ENCODE measurements around the gene LRCH2. TPM values are rescaled to one million over a fixed set of nuclear protein-coding genes. Genes with fewer than 3 reads are reported as not detected.
"Not testable (repeated sequence)": the region's sequence is repeated elsewhere in the genome, so short reads cannot be mapped to it uniquely, and the experiment has no call there.

The LRCH2 gene
- polyA plus RNA-seq, 6 donors from 2014 or later = not detected

GRCh38 chrX:115236560-115236959, 2.7 kb upstream of the LRCH2 start:
- ATAC-seq (ENCODE audit: low read depth in 2 of 2) (no peak), DNase-seq (no peak)
- Mint-ChIP-seq H3K4me1 (peaks cover 4 to 5% (median 4%) of the 10 kb centered on the region in 3 donors), H3K27ac (no peak overlapping the region), H3K4me3 (no peak overlapping the region), H3K27me3 (peaks cover 14 to 41% (median 19%) of the 10 kb centered on the region in 3 donors), H3K9me3 (peaks cover 0 to 3% (median 0%) of the 10 kb centered on the region in 7 donors), H3K36me3 (no peaks in the 10 kb centered on the region)

- H3K36me3 Mint-ChIP-seq = no peaks in the 10 kb centered on the region
- no peak for ATAC-seq (ENCODE audit: low read depth in 2 of 2)
- H3K27ac Mint-ChIP-seq = no peak overlapping the region
These were observed 565 bp upstream of the LRCH2 start for GRCh38 chrX:115234461-115234860.

GRCh38 chrX:115232933-115233496, 881 bp downstream of the LRCH2 start:
- no peak overlapping the region for H3K27ac Mint-ChIP-seq
- H3K9me3 Mint-ChIP-seq = peaks cover 0 to 4% (median 0%) of the 10 kb centered on the region in 7 donors
- peaks cover 4 to 5% (median 4%) of the 10 kb centered on the region in 3 donors for H3K4me1 Mint-ChIP-seq
- H3K4me3 Mint-ChIP-seq = peak overlapping the region in 6 of 8 donors; percentile 13 to 73 (median 50)
- ATAC-seq (ENCODE audit: low read depth in 2 of 2) (no peak), DNase-seq (no peak)
- H3K27me3 Mint-ChIP-seq = peaks cover 14 to 58% (median 20%) of the 10 kb centered on the region in 3 donors
- no peaks in the 10 kb centered on the region for H3K36me3 Mint-ChIP-seq

More at GRCh38 chrX:115234461-115234860, 565 bp upstream of the LRCH2 start:
- H3K4me3 Mint-ChIP-seq = no peak overlapping the region
- peaks cover 4 to 5% (median 4%) of the 10 kb centered on the region in 3 donors for H3K4me1 Mint-ChIP-seq
- H3K9me3 Mint-ChIP-seq = peaks cover 0 to 4% (median 0%) of the 10 kb centered on the region in 7 donors
- no peak for DNase-seq
- H3K27me3 Mint-ChIP-seq = peaks cover 14 to 58% (median 20%) of the 10 kb centered on the region in 3 donors

- H3K36me3 Mint-ChIP-seq = no peaks in the 10 kb centered on the region
- H3K27ac Mint-ChIP-seq = no peak overlapping the region
- no peak overlapping the region for H3K4me3 Mint-ChIP-seq
- peaks cover 0 to 4% (median 0%) of the 10 kb centered on the region in 7 donors for H3K9me3 Mint-ChIP-seq
- peaks cover 4 to 5% (median 4%) of the 10 kb centered on the region in 3 donors for H3K4me1 Mint-ChIP-seq
- peaks cover 14 to 46% (median 17%) of the 10 kb centered on the region in 3 donors for H3K27me3 Mint-ChIP-seq
- no peak for DNase-seq
- ATAC-seq (ENCODE audit: low read depth in 2 of 2) = no peak
These were observed 4.4 kb downstream of the LRCH2 start for GRCh38 chrX:115229337-115230003.

- H3K27me3 Mint-ChIP-seq = peaks cover 4 to 21% (median 5%) of the 10 kb centered on the region in 3 donors
- peaks cover 0 to 4% (median 0%) of the 10 kb centered on the region in 7 donors for H3K9me3 Mint-ChIP-seq
- ATAC-seq (ENCODE audit: low read depth in 2 of 2) (no peak), DNase-seq (no peak)
- no peaks in the 10 kb centered on the region for H3K36me3 Mint-ChIP-seq
- H3K4me3 Mint-ChIP-seq = no peak overlapping the region
- H3K27ac Mint-ChIP-seq = no peak overlapping the region
- no peaks in the 10 kb centered on the region for H3K4me1 Mint-ChIP-seq
These were observed 7.0 kb downstream of the LRCH2 start for GRCh38 chrX:115226929-115227328.

GRCh38 chrX:115217346-115217745, 16.6 kb downstream of the LRCH2 start:
- H3K9me3 Mint-ChIP-seq = peaks cover 0 to 11% (median 3%) of the 10 kb centered on the region in 7 donors
- not testable (repeated sequence) for H3K36me3 Mint-ChIP-seq; H3K4me1 Mint-ChIP-seq; H3K27me3 Mint-ChIP-seq; ATAC-seq (ENCODE audit: low read depth in 2 of 2); H3K27ac Mint-ChIP-seq; DNase-seq; H3K4me3 Mint-ChIP-seq

- no peak overlapping the region for H3K27ac Mint-ChIP-seq
- no peaks in the 10 kb centered on the region for H3K4me1 Mint-ChIP-seq
- H3K9me3 Mint-ChIP-seq = peaks cover 0 to 11% (median 3%) of the 10 kb centered on the region in 7 donors
- H3K36me3 Mint-ChIP-seq = no peaks in the 10 kb centered on the region
- DNase-seq (no peak), ATAC-seq (ENCODE audit: low read depth in 2 of 2) (no peak)
- H3K27me3 Mint-ChIP-seq = no peaks in the 10 kb centered on the region
- no peak overlapping the region for H3K4me3 Mint-ChIP-seq
These were observed 19.3 kb downstream of the LRCH2 start for GRCh38 chrX:115214605-115215004.

- H3K27me3 Mint-ChIP-seq = no peaks in the 10 kb centered on the region
- no peak overlapping the region for H3K4me3 Mint-ChIP-seq
- no peaks in the 10 kb centered on the region for H3K36me3 Mint-ChIP-seq
- no peak for DNase-seq
- H3K27ac Mint-ChIP-seq = no peak overlapping the region
- no peak for ATAC-seq (ENCODE audit: low read depth in 2 of 2)
- peaks cover 0 to 11% (median 3%) of the 10 kb centered on the region in 7 donors for H3K9me3 Mint-ChIP-seq
- H3K4me1 Mint-ChIP-seq = no peaks in the 10 kb centered on the region
These were observed 19.7 kb downstream of the LRCH2 start for GRCh38 chrX:115214151-115214550.

GRCh38 chrX:115209547-115209946, 24.3 kb downstream of the LRCH2 start:
- H3K4me1 Mint-ChIP-seq; DNase-seq; ATAC-seq (ENCODE audit: low read depth in 2 of 2); H3K36me3 Mint-ChIP-seq; H3K4me3 Mint-ChIP-seq; H3K27ac Mint-ChIP-seq; H3K27me3 Mint-ChIP-seq: not testable (repeated sequence)
- H3K9me3 Mint-ChIP-seq = peaks cover 1 to 11% (median 4%) of the 10 kb centered on the region in 7 donors

- H3K27ac Mint-ChIP-seq = no peak overlapping the region
- DNase-seq (no peak), ATAC-seq (ENCODE audit: low read depth in 2 of 2) (no peak)
- H3K4me1 Mint-ChIP-seq = no peaks in the 10 kb centered on the region
- no peaks in the 10 kb centered on the region for H3K27me3 Mint-ChIP-seq
- peaks cover 0 to 15% of the 10 kb centered on the region in 2 donors for H3K36me3 Mint-ChIP-seq
- H3K9me3 Mint-ChIP-seq = peaks cover 5 to 36% (median 23%) of the 10 kb centered on the region in 7 donors
- no peak overlapping the region for H3K4me3 Mint-ChIP-seq
These were observed 29.9 kb downstream of the LRCH2 start for GRCh38 chrX:115204040-115204439.

- no peaks in the 10 kb centered on the region for H3K36me3 Mint-ChIP-seq
- H3K9me3 Mint-ChIP-seq = peaks cover 2 to 7% (median 4%) of the 10 kb centered on the region in 7 donors
- H3K4me3 Mint-ChIP-seq = no peak overlapping the region
- ATAC-seq (ENCODE audit: low read depth in 2 of 2) (no peak), DNase-seq (no peak)
- H3K4me1 Mint-ChIP-seq = no peaks in the 10 kb centered on the region
- H3K27me3 Mint-ChIP-seq = no peaks in the 10 kb centered on the region
- H3K27ac Mint-ChIP-seq = peak overlapping the region in 1 of 6 donors; percentile 89
These were observed 41.6 kb downstream of the LRCH2 start for GRCh38 chrX:115192244-115192700.

- H3K27me3 Mint-ChIP-seq = no peaks in the 10 kb centered on the region
- DNase-seq = no peak
- H3K27ac Mint-ChIP-seq = peak overlapping the region in 1 of 6 donors; percentile 89
- ATAC-seq (ENCODE audit: low read depth in 2 of 2) = no peak
- peaks cover 2 to 5% (median 4%) of the 10 kb centered on the region in 7 donors for H3K9me3 Mint-ChIP-seq
- H3K4me3 Mint-ChIP-seq = no peak overlapping the region
- no peaks in the 10 kb centered on the region for H3K4me1 Mint-ChIP-seq
- no peaks in the 10 kb centered on the region for H3K36me3 Mint-ChIP-seq
These were observed 42.2 kb downstream of the LRCH2 start for GRCh38 chrX:115191490-115192243.

- no peak for DNase-seq
- Mint-ChIP-seq H3K27me3 (no peaks in the 10 kb centered on the region), H3K36me3 (no peaks in the 10 kb centered on the region), H3K27ac (no peak overlapping the region), H3K4me3 (no peak overlapping the region), H3K9me3 (peaks cover 2 to 5% (median 4%) of the 10 kb centered on the region in 7 donors), H3K4me1 (no peaks in the 10 kb centered on the region)
- ATAC-seq (ENCODE audit: low read depth in 2 of 2) = no peak
These were observed 43.0 kb downstream of the LRCH2 start for GRCh38 chrX:115190636-115191489.

Measured in naive B cell (primary cell).